HepG2 (cell line): Measurements from ENCODE around the gene PXYLP1. TPM values are rescaled to one million over a fixed set of nuclear protein-coding genes. Genes with fewer than 3 reads are reported as not detected.
"Not testable (repeated sequence)": the region's sequence is repeated elsewhere in the genome, so short reads cannot be mapped to it uniquely, and the experiment has no call there.

Experiments used
- ATAC-seq: fragments of 200-7000 bp; cut with Tn5 transposase; 3 replicates; pipeline ENCODE4 v1.9.1; 2020; ENCODE audit warnings: mild to moderate bottlenecking, moderate library complexity
- BruUV-seq: library from RNA; stranded (reverse); fragments of 400-500 nt; replicated peaks from 2 replicates; lab custom pipeline; 2021; lab: Mats Ljungman, UMichigan
- CTCF ChIA-PET: fragments of 300-600 bp; formaldehyde crosslinking; extraction: SDS; loops from one replicate; lab custom pipeline; 2021; ENCODE audit warnings: low total read pairs, inconsistent platforms, low intra/inter-chr PET ratio; lab: Yijun Ruan, JAX
- POLR2A ChIA-PET: fragments of 350-600 bp; sonication (Branson Sonifier 250); formaldehyde crosslinking; loops from one replicate; lab custom pipeline; 2020; ENCODE audit warnings: antibody characterized with exemption, inconsistent platforms; lab: Yijun Ruan, JAX
- DNase-seq: peaks from one replicate; pipeline ENCODE4 v3.0.0-alpha.2; 2015; ENCODE audit warnings: low spot score
- FAIRE-seq: peaks from 3 replicates; lab custom pipeline; 2011; peaks lifted over from hg19 to GRCh38; lab: Jason Lieb, UNC
- H2AFZ ChIP-seq: one replicate; pipeline ENCODE4 v1.6.1; 2011; ENCODE audit warnings: low read length, inconsistent platforms
- H3K27ac ChIP-seq: fragments of 300-600 bp; 3 replicates; pipeline ENCODE4 v1.8.0; 2011; ENCODE audit warnings: mixed run types, mild to moderate bottlenecking, mixed read lengths, low read length, inconsistent platforms; ENCODE audit not compliant: insufficient read depth; ENCODE audit errors: extremely low read length
- H3K27me3 ChIP-seq, 2 experiments: fragments of 200-600 bp in 1 of 2; 2 replicates in 1 of 2; 3 replicates in 1 of 2; pipeline versions ENCODE4 v1.6.0 to v1.8.0; 2011; ENCODE audit warnings: low read length in 2 of 2, mild to moderate bottlenecking in 2 of 2, moderate library complexity in 2 of 2, inconsistent platforms in 1 of 2; ENCODE audit not compliant: insufficient read depth in 2 of 2, control insufficient read depth in 1 of 2
- H3K36me3 ChIP-seq, 2 experiments: fragments of 200-600 bp in 1 of 2; replicated peaks in 1 of 2; 2 replicates in 1 of 2; 3 replicates in 1 of 2; pipeline versions ENCODE4 v1.5.1 to v1.8.0; 2011; ENCODE audit warnings: low read length in 2 of 2, inconsistent platforms in 1 of 2; ENCODE audit not compliant: insufficient read depth in 2 of 2, control insufficient read depth in 1 of 2
- H3K4me1 ChIP-seq: 2 replicates; pipeline ENCODE4 v1.5.1; 2012; ENCODE audit warnings: low read length, inconsistent platforms; ENCODE audit not compliant: insufficient read depth
- H3K4me2 ChIP-seq: 2 replicates; pipeline ENCODE4 v1.6.0; 2011; ENCODE audit warnings: low read depth, low read length, inconsistent platforms
- H3K4me3 ChIP-seq, 3 experiments: fragments of 200-600 bp in 1 of 3; sonication (generic), shearing (Covaris generic) in 1 of 3; replicated peaks in 1 of 3; 2 replicates each; pipeline ENCODE4 v1.5.1; 2011 to 2016; ENCODE audit warnings: low read length in 3 of 3, inconsistent platforms in 2 of 3, low read depth in 2 of 3, mild to moderate bottlenecking in 2 of 3, control low read depth in 1 of 3, mixed read lengths in 1 of 3; ENCODE audit not compliant: insufficient read depth in 1 of 3
- H3K79me2 ChIP-seq: one replicate; pipeline ENCODE4 v1.6.1; 2011; ENCODE audit warnings: low read length, inconsistent platforms; ENCODE audit not compliant: insufficient read depth
- H3K9ac ChIP-seq: 2 replicates; pipeline ENCODE4 v1.6.0; 2011; ENCODE audit warnings: mild to moderate bottlenecking, low read depth, low read length, inconsistent platforms; ENCODE audit not compliant: insufficient read depth
- H3K9me3 ChIP-seq: 2 replicates; pipeline ENCODE4 v1.5.1; 2012; ENCODE audit warnings: mild to moderate bottlenecking, low read length
- H4K20me1 ChIP-seq: 2 replicates; pipeline ENCODE4 v1.6.0; 2011; ENCODE audit warnings: inconsistent platforms, mild to moderate bottlenecking, low read length, moderate library complexity; ENCODE audit not compliant: insufficient read depth
- FOXP1 ChIP-seq, 2 experiments: fragments of 450-650 bp in 1 of 2; IDR thresholded peaks; 2 replicates each; pipeline ENCODE4 v1.6.1; 2017 to 2018; ENCODE audit warnings: antibody characterized with exemption in 1 of 2
- PHF5A ChIP-seq: IDR thresholded peaks from one replicate; pipeline ENCODE4 v1.6.1; 2018; ENCODE audit warnings: low read depth, missing genetic modification reagents; ENCODE audit not compliant: unreplicated experiment
- ZNF234 ChIP-seq: sonication (generic); formaldehyde crosslinking; conservative IDR thresholded peaks from 2 replicates; pipeline ENCODE4 v1.5.1; 2020; ENCODE audit warnings: mild to moderate bottlenecking, missing genetic modification reagents
- ZNF773 ChIP-seq: sonication (generic); formaldehyde crosslinking; IDR thresholded peaks from 2 replicates; pipeline ENCODE4 v1.4.0; 2020; ENCODE audit warnings: missing genetic modification reagents, borderline replicate concordance
- ZNF850 ChIP-seq: sonication (generic); formaldehyde crosslinking; conservative IDR thresholded peaks from 2 replicates; pipeline ENCODE4 v1.9.0; 2021; ENCODE audit warnings: mild to moderate bottlenecking, missing genetic modification reagents
- whole genome bisulfite sequencing: methylation state at CpG from one replicate; pipeline ENCODE4 v1.1.6; 2017; ENCODE audit warnings: low lambda C conversion rate; 5-methylcytosine and 5-hydroxymethylcytosine counted together
- in situ Hi-C: cut with HindIII; loops from 2 replicates; pipeline ENCODE4 v1.10.0; 2017; ENCODE audit warnings: low pct_unique_long_range_greater_than_20kb; ENCODE audit not compliant: extremely low pct_ligation_motif_present
- intact Hi-C: fragments of 100-400 bp; cut with micrococcal nuclease; formaldehyde crosslinking; loops from one replicate; pipeline ENCODE4 v1.10.0; 2022; ENCODE audit not compliant: unreplicated experiment
- polyA plus RNA-seq, 8 experiments: library from polyadenylated mRNA; depleted of rRNA in 3 of 8; stranded (reverse) in 7 of 8; unstranded in 1 of 8; fragments of >200 nt; fragmentation: Illumina TruSeq in 4 of 8; extraction: Trizol in 4 of 8; gene quantifications; 2 replicates each; pipeline versions ENCODE4 v1.2.1 to v1.2.3, GENCODE V29; 2011 to 2016; ENCODE audit warnings: low read depth in 4 of 8, missing spikeins in 1 of 8, mixed read lengths in 1 of 8; ENCODE audit not compliant: insufficient read depth in 1 of 8
- total RNA-seq, 5 experiments: library from RNA; depleted of rRNA; stranded (reverse); fragments of >200 nt; fragmentation: Illumina TruSeq; extraction: Trizol; gene quantifications; 2 replicates each; pipeline ENCODE4 v1.2.3, GENCODE V29; 2016; ENCODE audit warnings: low read depth in 1 of 5
- TF ChIP-seq, protein P1 (sequence below): IDR thresholded peaks from 2 replicates; pipeline ENCODE4 v1.6.1; 2016; ENCODE audit warnings: low read depth, borderline replicate concordance

PXYLP1 gene
- total and polyA plus RNA-seq, 2 of the 13 experiments (the other 11 are each of a cell fraction or from before 2014, with no cell fraction given), result 4.9 to 8.1 TPM

DNA sequence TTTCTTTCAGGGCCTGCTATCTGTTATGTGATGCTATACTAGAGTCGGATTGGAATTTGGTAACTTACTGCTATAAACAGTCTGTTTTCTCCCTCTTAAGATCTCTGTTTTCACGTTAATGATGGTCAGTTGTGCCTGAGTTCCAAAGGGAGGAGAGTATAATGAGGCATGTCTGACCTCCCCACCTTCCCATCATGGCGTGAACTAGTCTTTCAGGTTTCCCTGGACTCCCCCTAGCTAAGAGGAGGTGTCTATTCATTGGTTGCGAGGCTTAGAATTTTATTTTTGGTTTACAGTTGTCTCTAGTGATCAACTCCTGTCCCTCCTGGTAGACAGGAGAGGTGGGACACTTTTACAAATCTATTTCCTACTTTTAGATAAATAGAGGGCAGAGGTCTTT lies 27.8 kb upstream of the PXYLP1 start (continued):
- TF ChIP-seq ZNF773, result no peak
- TF ChIP-seq ZNF234, result no peak

DNA sequence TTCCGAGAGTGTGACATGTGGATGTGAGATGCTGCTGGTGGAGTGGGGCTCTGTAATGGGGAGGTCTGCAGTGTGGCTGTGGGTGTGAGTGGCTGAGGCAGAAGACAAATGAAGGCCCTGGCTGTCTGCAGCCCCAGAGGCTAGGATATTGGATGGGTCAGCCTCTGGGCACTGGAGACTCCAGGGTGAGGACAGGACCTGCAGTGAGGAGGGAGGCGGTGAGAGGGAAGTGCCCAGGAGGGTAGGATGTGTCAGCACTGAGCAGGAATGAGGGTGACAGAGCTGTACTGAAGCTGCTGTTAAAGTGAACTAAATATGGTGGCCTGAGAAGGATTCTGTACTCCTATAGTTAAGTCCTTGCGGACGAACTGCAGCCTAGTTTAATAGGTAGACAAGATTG lies 27.3 kb upstream of the PXYLP1 start:
- Histone ChIP-seq H4K20me1 (no peaks in the 10 kb centered on the region), H3K4me3 (no peak overlapping the region), H3K27me3 (peaks cover 0 to 2% of the 10 kb centered on the region in 2 experiments; a peak in 2 of 5 replicates), H3K36me3 (no peaks in the 10 kb centered on the region), H2AFZ (no peak overlapping the region), H3K4me2 (no peak overlapping the region), H3K9ac (no peak overlapping the region), H3K4me1 (no peaks in the 10 kb centered on the region), H3K9me3 (no peaks in the 10 kb centered on the region), H3K27ac (no peak overlapping the region), H3K79me2 (no peaks in the 10 kb centered on the region)
- TF ChIP-seq PHF5A (CRISPR knock-in tag) (no peak), ZNF850 (CRISPR knock-in tag) (no peak), FOXP1 (IDR thresholded peaks at IDR 0.05) (no peak), FOXP1 (CRISPR knock-in tag; IDR thresholded peaks at IDR 0.05) (no peak)
- TF ChIP-seq, protein P1, sequence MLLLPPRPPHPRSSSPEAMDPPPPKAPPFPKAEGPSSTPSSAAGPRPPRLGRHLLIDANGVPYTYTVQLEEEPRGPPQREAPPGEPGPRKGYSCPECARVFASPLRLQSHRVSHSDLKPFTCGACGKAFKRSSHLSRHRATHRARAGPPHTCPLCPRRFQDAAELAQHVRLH (CRISPR knock-in tag), result no peak
- BruUV-seq, result no TSS peak
- POLR2A ChIA-PET, result no interaction called here
- intact Hi-C loops (no loop called here), in situ Hi-C loops (no loop called here)
- ATAC-seq (no peak), DNase-seq (no peak), FAIRE-seq (no peak)
- WGBS, result 40% methylated on average over 4 of the region's 4 CpGs
- CTCF ChIA-PET, result no interaction called here

DNA sequence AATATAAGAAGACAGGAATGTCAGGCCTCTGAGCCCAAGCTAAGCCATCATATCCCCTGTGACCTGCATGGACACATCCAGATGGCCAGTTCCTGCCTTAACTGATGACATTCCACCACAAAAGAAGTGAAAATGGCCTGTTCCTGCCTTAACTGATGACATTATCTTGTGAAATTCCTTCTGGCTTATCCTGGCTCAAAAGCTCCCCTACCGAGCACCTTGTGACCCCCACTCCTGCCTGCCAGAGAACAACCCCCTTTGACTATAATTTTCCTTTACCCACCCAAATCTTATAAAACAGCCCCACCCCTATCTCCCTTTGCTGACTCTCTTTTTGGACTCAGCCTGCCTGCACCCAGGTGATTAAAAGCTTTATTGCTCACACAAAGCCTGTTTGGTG lies 20.3 kb upstream of the PXYLP1 start:
- H3K27ac ChIP-seq, H3K4me3 ChIP-seq, H2AFZ ChIP-seq, H3K9ac ChIP-seq, ATAC-seq, FAIRE-seq, H3K27me3 ChIP-seq, DNase-seq, in situ Hi-C loops, H3K4me2 ChIP-seq, CTCF ChIA-PET, BruUV-seq, POLR2A ChIA-PET, intact Hi-C loops, H4K20me1 ChIP-seq, H3K79me2 ChIP-seq, H3K36me3 ChIP-seq, H3K9me3 ChIP-seq, H3K4me1 ChIP-seq: not testable (repeated sequence)
- 0% methylated on average over 1 of the region's 1 CpG for WGBS
